Omental fat pad (tissue), 4 donors: ENCODE data around the gene PGM2L1. TPM values are rescaled to one million over a fixed set of nuclear protein-coding genes. Genes with fewer than 3 reads are reported as not detected.

ENCODE experiments used
- ATAC-seq: fragments of 150-250 bp; one replicate; pipeline ENCODE4 v1.9.1; 2016; ENCODE audit warnings: mild to moderate bottlenecking, moderate library complexity; ENCODE audit not compliant: low FRiP score
- DNase-seq: peaks from one replicate; pipeline ENCODE4 v3.0.0-alpha.2; 2019; ENCODE audit warnings: low spot score
- CTCF ChIP-seq, 3 donors: fragments of 450-650 bp; IDR thresholded peaks; one replicate each; pipeline ENCODE4 v1.5.1; 2016 to 2017; ENCODE audit warnings: antibody characterized with exemption in 3 of 3, mild to moderate bottlenecking in 3 of 3, moderate library complexity in 2 of 3
- total RNA-seq, 4 donors: library from RNA; depleted of rRNA; stranded (reverse); fragments of >200 nt; gene quantifications; one replicate each; pipeline ENCODE4 v1.1.0, GENCODE V29; 2016

PGM2L1 gene
- total RNA-seq, 4 donors from 2014 or later: 2.7 to 4.5 (median 3.1) TPM

GRCh38 chr11:74380746-74381439, 17.3 kb downstream of the PGM2L1 start:
- ATAC-seq (no peak), DNase-seq (no peak)
- TF ChIP-seq CTCF (IDR thresholded peaks at IDR 0.05): no peak

- ATAC-seq: no peak
- DNase-seq: no peak
- TF ChIP-seq CTCF (IDR thresholded peaks at IDR 0.05): no peak
These were observed 20.5 kb downstream of the PGM2L1 start for GRCh38 chr11:74377689-74378088.

- ATAC-seq (no peak), DNase-seq (no peak)
- TF ChIP-seq CTCF (IDR thresholded peaks at IDR 0.05): no peak
These were observed 24.9 kb downstream of the PGM2L1 start for GRCh38 chr11:74373382-74373781.

- ATAC-seq: no peak
- no peak for TF ChIP-seq CTCF (IDR thresholded peaks at IDR 0.05)
- DNase-seq: no peak
These were observed 26.8 kb downstream of the PGM2L1 start for GRCh38 chr11:74371269-74372052.

- no peak for TF ChIP-seq CTCF (IDR thresholded peaks at IDR 0.05)
- DNase-seq (no peak), ATAC-seq (no peak)
These were observed 28.1 kb downstream of the PGM2L1 start for GRCh38 chr11:74370123-74370522.

GRCh38 chr11:74367881-74368280, 30.4 kb downstream of the PGM2L1 start:
- ATAC-seq: no peak

More at GRCh38 chr11:74367881-74368280, 30.4 kb downstream of the PGM2L1 start:
- TF ChIP-seq CTCF (IDR thresholded peaks at IDR 0.05): no peak
- DNase-seq: no peak
